H1 (cell line): ENCODE data around the gene VWA2. TPM values are rescaled to one million over a fixed set of nuclear protein-coding genes. Genes with fewer than 3 reads are reported as not detected.

Source experiments
- ATF3 ChIP-seq: IDR thresholded peaks from 2 replicates; pipeline ENCODE4 v1.6.1; 2011; ENCODE audit warnings: low read depth, mild to moderate bottlenecking, low read length; ENCODE audit not compliant: insufficient read depth
- MAFK ChIP-seq: IDR thresholded peaks from 2 replicates; pipeline ENCODE4 v1.6.1; 2012; ENCODE audit warnings: low read depth, mild to moderate bottlenecking, improper control_type of control experiment, low read length
- NANOG ChIP-seq: IDR thresholded peaks from 2 replicates; pipeline ENCODE4 v1.6.1; 2011; ENCODE audit warnings: low read length, low read depth, mild to moderate bottlenecking, inconsistent platforms; ENCODE audit not compliant: insufficient read depth, poor library complexity, severe bottlenecking
- NRF1 ChIP-seq: IDR thresholded peaks from 2 replicates; pipeline ENCODE4 v1.6.1; 2011; ENCODE audit warnings: mild to moderate bottlenecking, low read depth, low read length, improper control_type of control experiment
- RXRA ChIP-seq: IDR thresholded peaks from 2 replicates; pipeline ENCODE4 v1.6.1; 2011; ENCODE audit warnings: low read depth, mild to moderate bottlenecking, low read length, moderate library complexity; ENCODE audit not compliant: insufficient read depth
- TAF1 ChIP-seq: IDR thresholded peaks from 2 replicates; pipeline ENCODE4 v1.6.1; 2011; ENCODE audit warnings: mild to moderate bottlenecking, low read depth, low read length
- TAF7 ChIP-seq: optimal IDR thresholded peaks from 2 replicates; pipeline ENCODE3; 2011; ENCODE audit warnings: low read depth, mild to moderate bottlenecking, inconsistent platforms, low read length, moderate library complexity, borderline replicate concordance
- TCF12 ChIP-seq: IDR thresholded peaks from 2 replicates; pipeline ENCODE4 v1.6.1; 2011; ENCODE audit warnings: low read depth, mild to moderate bottlenecking, low read length
- ZNF274 ChIP-seq: IDR thresholded peaks from 2 replicates; pipeline ENCODE4 v1.7.0; 2012; ENCODE audit warnings: low read length, borderline replicate concordance; ENCODE audit errors: extremely low read depth
- polyA plus RNA-seq, 7 experiments: library from polyadenylated mRNA; depleted of rRNA in 3 of 7; stranded (reverse) in 5 of 7; unstranded in 2 of 7; fragments of >200 nt in 5 of 7; fragments of 200-250 nt in 2 of 7; gene quantifications; 1 replicate in 5 of 7; 2 replicates in 1 of 7; 4 replicates in 1 of 7; pipeline versions ENCODE4 v1.2.1 to v1.2.3, GENCODE V29; 2011 to 2013; ENCODE audit warnings: missing spikeins in 2 of 7, mixed read lengths in 2 of 7
- total RNA-seq: library from RNA; stranded (reverse); fragmentation: NEBNext Ultra II Directional; extraction: Animal tissue kit (Norgen Biotek cat#: 25700); gene quantifications from 2 replicates; pipeline ENCODE4 v1.2.1, GENCODE V29; 2021
- TF ChIP-seq, protein P1 (sequence below): IDR thresholded peaks from 2 replicates; pipeline ENCODE4 v1.6.1; 2012; ENCODE audit warnings: inconsistent platforms

VWA2 gene
- total and polyA plus RNA-seq, 2 of the 8 experiments (the other 6 are each of a cell fraction or from before 2014, with no cell fraction given): 2.8 to 2.9 TPM

DNA sequence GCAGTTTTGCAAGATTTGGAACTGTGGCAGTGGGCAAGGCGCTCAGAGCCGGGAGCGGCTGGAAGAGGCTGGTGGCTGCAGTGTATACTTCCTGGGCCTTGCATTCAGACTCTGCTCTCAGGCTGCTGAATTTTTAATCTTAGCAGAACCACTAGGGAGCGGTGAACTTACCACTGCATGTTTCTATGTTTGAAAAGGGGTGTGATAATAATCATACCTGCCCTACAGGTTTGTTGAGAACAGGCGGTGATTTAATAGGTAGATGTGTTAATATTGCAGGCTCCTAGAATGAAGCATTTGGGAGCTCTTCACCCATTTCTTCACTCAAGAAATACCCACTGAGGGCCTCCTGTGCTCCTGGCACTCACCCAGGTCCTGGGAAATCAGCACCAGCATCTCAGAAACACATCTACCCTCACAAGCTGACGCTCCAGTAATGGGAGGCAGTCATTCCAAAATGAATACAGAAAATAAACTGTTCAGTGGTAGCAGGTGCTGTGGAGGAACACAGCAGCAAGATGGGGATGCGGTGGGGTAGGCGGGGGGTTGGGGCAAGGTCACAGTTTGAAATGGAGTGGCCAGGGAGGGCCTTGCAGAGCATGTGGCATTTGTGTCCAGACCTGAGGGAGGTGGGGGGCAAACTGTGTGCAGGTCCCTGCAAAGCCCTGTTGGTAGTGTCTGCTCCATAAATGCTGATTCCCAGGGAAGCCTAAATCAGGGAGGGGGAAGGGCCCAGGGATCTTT, 41.0 kb downstream of the VWA2 start (continued):
- no peak for TF ChIP-seq ZNF274
- no peak for TF ChIP-seq NANOG
- no peak for TF ChIP-seq RXRA
- no peak for TF ChIP-seq TAF1
- no peak for TF ChIP-seq TCF12
- no peak for TF ChIP-seq NRF1
- TF ChIP-seq ATF3: no peak
- TF ChIP-seq, protein P1, sequence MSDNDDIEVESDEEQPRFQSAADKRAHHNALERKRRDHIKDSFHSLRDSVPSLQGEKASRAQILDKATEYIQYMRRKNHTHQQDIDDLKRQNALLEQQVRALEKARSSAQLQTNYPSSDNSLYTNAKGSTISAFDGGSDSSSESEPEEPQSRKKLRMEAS: no peak
- TF ChIP-seq MAFK: no peak
- TF ChIP-seq TAF7: no peak
